ENCODE data around the gene HOXA3. TPM values are rescaled to one million over a fixed set of nuclear protein-coding genes. Genes with fewer than 3 reads are reported as not detected.
A peak's percentile ranks its signal among the peaks of the same experiment; 100 is the strongest.

The HOXA3 gene
- total RNA-seq, 3 donors from 2014 or later (not counting 1 experiment from before 2014, with no cell fraction given): 0.32 to 0.78 (median 0.35) TPM

- H3K36me3 ChIP-seq (ENCODE audit: control insufficient read depth, insufficient read depth, low read length): no peaks in the 10 kb centered on the region
- intact Hi-C loops (cut with micrococcal nuclease): no loop called here
- peaks cover 54% of the 10 kb centered on the region for H3K4me1 ChIP-seq (ENCODE audit: control insufficient read depth, insufficient read depth, low read length)
- no peak overlapping the region for H3K27ac Mint-ChIP-seq
- H3K4me3 ChIP-seq (ENCODE audit: low read length): no peak overlapping the region
- H3K9me3 ChIP-seq (ENCODE audit: control insufficient read depth, insufficient read depth, low read length): no peaks in the 10 kb centered on the region
- no peak for ATAC-seq
- no peaks in the 10 kb centered on the region for H3K9me3 Mint-ChIP-seq
- 41% methylated on average over 30 of the region's 30 CpGs for WGBS (ENCODE audit: insufficient coverage)
- peaks cover 63% of the 10 kb centered on the region for H3K27me3 ChIP-seq (ENCODE audit: control insufficient read depth, insufficient read depth, low read length)
- H3K36me3 Mint-ChIP-seq: no peaks in the 10 kb centered on the region
- no peak for TF ChIP-seq CTCF (IDR thresholded peaks at IDR 0.05)
- H3K4me3 Mint-ChIP-seq: no peak overlapping the region
- DNase-seq: peak in 1 of 2 donors; percentile 6
- H3K27ac ChIP-seq (ENCODE audit: low read length): no peak overlapping the region
- peaks cover 22 to 28% of the 10 kb centered on the region in 2 donors for H3K4me1 Mint-ChIP-seq
- H3K27me3 Mint-ChIP-seq (ENCODE audit: low read depth in 2 of 2): peaks cover 64 to 67% of the 10 kb centered on the region in 2 donors
Measured at GRCh38 chr7:27148756-27149641, 3.4 kb downstream of the HOXA3 start.

- intact Hi-C loops (cut with micrococcal nuclease): no loop called here
- peak in 1 of 2 donors; percentile 10 for DNase-seq
- Mint-ChIP-seq H3K27ac (no peak overlapping the region), H3K4me1 (peaks cover 22 to 28% of the 10 kb centered on the region in 2 donors), H3K4me3 (peak overlapping the region; percentile 83), H3K36me3 (no peaks in the 10 kb centered on the region), H3K27me3 (ENCODE audit: low read depth in 2 of 2) (peaks cover 56 to 59% of the 10 kb centered on the region in 2 donors), H3K9me3 (no peaks in the 10 kb centered on the region)
- ATAC-seq: no peak
- 16% methylated on average over 28 of the region's 28 CpGs for WGBS (ENCODE audit: insufficient coverage)
- H3K4me1 ChIP-seq (ENCODE audit: control insufficient read depth, insufficient read depth, low read length): peaks cover 56% of the 10 kb centered on the region
- H3K4me3 ChIP-seq (ENCODE audit: low read length): peak overlapping the region; percentile 4
- H3K36me3 ChIP-seq (ENCODE audit: control insufficient read depth, insufficient read depth, low read length): no peaks in the 10 kb centered on the region
- H3K27me3 ChIP-seq (ENCODE audit: control insufficient read depth, insufficient read depth, low read length): peaks cover 59% of the 10 kb centered on the region
- no peak overlapping the region for H3K27ac ChIP-seq (ENCODE audit: low read length)
- no peak for TF ChIP-seq CTCF (IDR thresholded peaks at IDR 0.05)
- H3K9me3 ChIP-seq (ENCODE audit: control insufficient read depth, insufficient read depth, low read length): no peaks in the 10 kb centered on the region
Measured at GRCh38 chr7:27148031-27148755, 4.2 kb downstream of the HOXA3 start.

- ATAC-seq (no peak), DNase-seq (peak in 1 of 2 donors; percentile 6)
- H3K9me3 ChIP-seq (ENCODE audit: control insufficient read depth, insufficient read depth, low read length): no peaks in the 10 kb centered on the region
- peaks cover 49% of the 10 kb centered on the region for H3K4me1 ChIP-seq (ENCODE audit: control insufficient read depth, insufficient read depth, low read length)
- no peak within 1 kb of the TSS for H3K27ac ChIP-seq (ENCODE audit: low read length)
- 21% methylated on average over 63 of the region's 63 CpGs for WGBS (ENCODE audit: insufficient coverage)
- Mint-ChIP-seq H3K27me3 (ENCODE audit: low read depth in 2 of 2) (peaks cover 57 to 60% of the 10 kb centered on the region in 2 donors), H3K36me3 (no peaks in the 10 kb centered on the region), H3K27ac (no peak within 1 kb of the TSS), H3K4me1 (peaks cover 22 to 35% of the 10 kb centered on the region in 2 donors), H3K4me3 (peak within 1 kb of the TSS; percentile 83), H3K9me3 (no peaks in the 10 kb centered on the region)
- H3K36me3 ChIP-seq (ENCODE audit: control insufficient read depth, insufficient read depth, low read length): no peaks in the 10 kb centered on the region
- intact Hi-C loops (cut with micrococcal nuclease): no loop called here
- no peak for TF ChIP-seq CTCF (IDR thresholded peaks at IDR 0.05)
- H3K4me3 ChIP-seq (ENCODE audit: low read length): peak within 1 kb of the TSS; percentile 4
- H3K27me3 ChIP-seq (ENCODE audit: control insufficient read depth, insufficient read depth, low read length): peaks cover 51% of the 10 kb centered on the region
Measured at GRCh38 chr7:27147199-27148030, 5.0 kb downstream of the HOXA3 start, which contains the start of gene HOXA6. TSS of gene HOXA6 (minus strand) at chr7:27147774. CDS start at chr7:27147749, 25 bp downstream.
